ENCODE results near the gene KLK4.

The KLK4 gene

GRCh38 chr19:50894478-50895356, 16.5 kb downstream of the KLK4 start:
- no peak overlapping the region for H3K4me3 ChIP-seq (ENCODE audit: low read length)
- no peak for DNase-seq (ENCODE audit: low read depth)
- TF ChIP-seq, protein P1, sequence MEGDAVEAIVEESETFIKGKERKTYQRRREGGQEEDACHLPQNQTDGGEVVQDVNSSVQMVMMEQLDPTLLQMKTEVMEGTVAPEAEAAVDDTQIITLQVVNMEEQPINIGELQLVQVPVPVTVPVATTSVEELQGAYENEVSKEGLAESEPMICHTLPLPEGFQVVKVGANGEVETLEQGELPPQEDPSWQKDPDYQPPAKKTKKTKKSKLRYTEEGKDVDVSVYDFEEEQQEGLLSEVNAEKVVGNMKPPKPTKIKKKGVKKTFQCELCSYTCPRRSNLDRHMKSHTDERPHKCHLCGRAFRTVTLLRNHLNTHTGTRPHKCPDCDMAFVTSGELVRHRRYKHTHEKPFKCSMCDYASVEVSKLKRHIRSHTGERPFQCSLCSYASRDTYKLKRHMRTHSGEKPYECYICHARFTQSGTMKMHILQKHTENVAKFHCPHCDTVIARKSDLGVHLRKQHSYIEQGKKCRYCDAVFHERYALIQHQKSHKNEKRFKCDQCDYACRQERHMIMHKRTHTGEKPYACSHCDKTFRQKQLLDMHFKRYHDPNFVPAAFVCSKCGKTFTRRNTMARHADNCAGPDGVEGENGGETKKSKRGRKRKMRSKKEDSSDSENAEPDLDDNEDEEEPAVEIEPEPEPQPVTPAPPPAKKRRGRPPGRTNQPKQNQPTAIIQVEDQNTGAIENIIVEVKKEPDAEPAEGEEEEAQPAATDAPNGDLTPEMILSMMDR (conservative IDR thresholded peaks at IDR 0.05; ENCODE audit: low read length): no peak

GRCh38 chr19:50893047-50893736, 18.0 kb downstream of the KLK4 start:
- DNase-seq (ENCODE audit: low read depth): no peak
- TF ChIP-seq, protein P1 (conservative IDR thresholded peaks at IDR 0.05; ENCODE audit: low read length): no peak
- H3K4me3 ChIP-seq (ENCODE audit: low read length): no peak overlapping the region

GRCh38 chr19:50891253-50891625, 20.0 kb downstream of the KLK4 start:
- H3K4me3 ChIP-seq (ENCODE audit: low read length): no peak overlapping the region
- TF ChIP-seq, protein P1 (conservative IDR thresholded peaks at IDR 0.05; ENCODE audit: low read length): no peak

GRCh38 chr19:50890422-50891252, 20.6 kb downstream of the KLK4 start:
- TF ChIP-seq, protein P1 (conservative IDR thresholded peaks at IDR 0.05; ENCODE audit: low read length): no peak
- DNase-seq (ENCODE audit: low read depth): peak; percentile 30
- no peak overlapping the region for H3K4me3 ChIP-seq (ENCODE audit: low read length)

More at GRCh38 chr19:50891253-50891625, 20.0 kb downstream of the KLK4 start:
- no peak for DNase-seq (ENCODE audit: low read depth)

- DNase-seq (ENCODE audit: low read depth): no peak
- H3K4me3 ChIP-seq (ENCODE audit: low read length): no peak overlapping the region
- TF ChIP-seq, protein P1 (conservative IDR thresholded peaks at IDR 0.05; ENCODE audit: low read length): no peak
These were observed 21.6 kb downstream of the KLK4 start for GRCh38 chr19:50889638-50890037.

DNA sequence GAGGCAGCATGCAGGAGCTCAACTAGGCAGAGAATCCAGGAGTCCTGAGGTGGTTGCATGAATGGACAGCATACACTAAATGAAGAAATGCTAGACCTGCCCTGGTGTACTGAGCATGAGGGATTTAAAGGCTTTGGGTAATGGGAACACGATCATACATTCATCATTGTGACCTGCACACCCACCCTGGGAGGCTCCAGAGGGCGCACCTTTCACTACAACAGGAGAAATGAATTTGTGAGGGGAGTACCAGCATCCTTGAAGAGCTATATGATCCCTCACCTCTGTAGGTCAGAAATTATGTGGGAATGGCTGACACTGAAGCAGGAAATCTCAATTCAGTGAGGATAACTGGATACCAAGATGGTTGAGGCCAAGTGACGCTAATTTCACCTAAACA, 29.0 kb downstream of the KLK4 start:
- TF ChIP-seq, protein P1 (conservative IDR thresholded peaks at IDR 0.05; ENCODE audit: low read length): no peak
- no peak overlapping the region for H3K4me3 ChIP-seq (ENCODE audit: low read length)
- DNase-seq (ENCODE audit: low read depth): no peak
